T-helper 17 cell (primary cell): ENCODE results near the gene KDM4B. TPM values are rescaled to one million over a fixed set of nuclear protein-coding genes. Genes with fewer than 3 reads are reported as not detected.

Source experiments
- ATAC-seq: fragments of 150-1000 bp; cut with Tn5 transposase; 2 replicates; pipeline ENCODE4 v1.10.0; 2021; ENCODE audit warnings: mild to moderate bottlenecking, moderate library complexity
- DNase-seq, 3 donors: peaks; one replicate each; pipeline versions ENCODE4 v3.0.0 to v3.0.0-alpha.2; 2020 to 2021
- H3K9me3 ChIP-seq: one replicate; pipeline ENCODE4 v1.7.0; 2013; ENCODE audit warnings: low read length, mild to moderate bottlenecking; ENCODE audit not compliant: control insufficient read depth, poor library complexity, severe bottlenecking
- H3K27ac Mint-ChIP-seq: one replicate; pipeline ENCODE4 v1.8.0; 2022; ENCODE audit warnings: mild to moderate bottlenecking, moderate library complexity, mixed read lengths
- H3K27me3 Mint-ChIP-seq: one replicate; pipeline ENCODE4 v1.8.0; 2022; ENCODE audit warnings: mixed read lengths
- H3K36me3 Mint-ChIP-seq: one replicate; pipeline ENCODE4 v1.8.0; 2022; ENCODE audit warnings: low read depth, mixed read lengths
- H3K4me1 Mint-ChIP-seq: one replicate; pipeline ENCODE4 v1.8.0; 2022; ENCODE audit warnings: mild to moderate bottlenecking, mixed read lengths
- H3K4me3 Mint-ChIP-seq: one replicate; pipeline ENCODE4 v1.8.0; 2022; ENCODE audit warnings: mild to moderate bottlenecking, moderate library complexity, mixed read lengths
- total RNA-seq, 4 donors: library from RNA in 2 of 4; stranded (reverse) in 2 of 4; gene quantifications; one replicate each; pipeline ENCODE4 v1.2.3 and lab custom pipeline; 2022 to 2026

The KDM4B gene
- total RNA-seq, 2 donors from 2014 or later = 37.6 to 42.2 TPM

DNA sequence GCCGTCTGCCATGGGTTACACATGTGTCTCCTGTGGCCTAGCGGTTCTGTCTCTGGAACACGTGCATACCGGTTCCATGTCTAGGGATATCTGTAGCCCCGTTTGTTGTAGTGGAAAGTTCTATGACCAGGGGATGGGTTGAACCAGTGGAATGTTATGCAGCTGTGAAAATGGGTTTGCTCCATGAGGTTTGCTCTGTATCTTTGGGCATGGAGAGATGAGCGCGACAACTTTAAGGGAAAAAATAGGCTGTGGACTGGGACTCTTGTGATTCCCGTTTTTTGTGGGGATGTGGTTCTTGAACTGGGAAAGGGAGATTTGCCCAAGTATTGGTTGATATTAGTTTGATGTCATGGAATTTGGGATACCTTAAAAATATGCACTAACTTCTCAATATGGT, 120.4 kb downstream of the KDM4B start:
- no peak overlapping the region for H3K27ac Mint-ChIP-seq
- peaks cover 4% of the 10 kb centered on the region for H3K4me1 Mint-ChIP-seq
- H3K4me3 Mint-ChIP-seq = no peak overlapping the region
- no peak for ATAC-seq
- no peaks in the 10 kb centered on the region for H3K36me3 Mint-ChIP-seq
- no peaks in the 10 kb centered on the region for H3K9me3 ChIP-seq
- no peak for DNase-seq
- no peaks in the 10 kb centered on the region for H3K27me3 Mint-ChIP-seq

DNA sequence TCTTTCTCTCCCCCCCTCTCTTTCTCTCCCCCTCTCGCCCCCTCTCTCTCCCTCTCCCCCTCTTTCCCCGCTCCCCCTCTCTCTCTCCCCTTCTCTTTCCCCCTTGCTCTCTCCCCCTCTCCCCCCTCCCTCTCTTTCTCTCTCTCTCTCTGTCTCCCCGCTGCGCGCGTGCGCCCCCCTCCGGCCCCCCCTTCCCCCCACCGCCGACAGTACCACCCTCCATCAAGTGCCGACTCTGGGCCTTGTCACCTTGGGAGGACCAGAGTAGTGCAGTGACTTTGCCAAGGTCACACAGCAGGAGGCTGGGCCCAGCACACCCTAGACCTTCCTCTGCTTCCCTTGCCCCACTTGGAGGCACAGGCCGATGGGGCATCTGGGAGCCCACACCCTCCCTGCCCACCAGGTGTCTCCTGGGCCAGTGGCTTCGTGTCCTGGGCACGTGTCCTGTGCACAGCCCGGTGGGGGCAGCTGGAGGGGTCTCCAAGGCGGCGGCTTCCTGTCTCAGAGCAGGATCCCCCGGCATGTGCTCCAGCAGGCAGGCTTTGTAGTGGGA, 121.6 kb downstream of the KDM4B start:
- no peak for DNase-seq
- H3K9me3 ChIP-seq = no peaks in the 10 kb centered on the region
- Mint-ChIP-seq H3K4me1 (peaks cover 3% of the 10 kb centered on the region), H3K36me3 (no peaks in the 10 kb centered on the region), H3K27me3 (no peaks in the 10 kb centered on the region), H3K4me3 (no peak overlapping the region), H3K27ac (no peak overlapping the region)
- no peak for ATAC-seq

DNA sequence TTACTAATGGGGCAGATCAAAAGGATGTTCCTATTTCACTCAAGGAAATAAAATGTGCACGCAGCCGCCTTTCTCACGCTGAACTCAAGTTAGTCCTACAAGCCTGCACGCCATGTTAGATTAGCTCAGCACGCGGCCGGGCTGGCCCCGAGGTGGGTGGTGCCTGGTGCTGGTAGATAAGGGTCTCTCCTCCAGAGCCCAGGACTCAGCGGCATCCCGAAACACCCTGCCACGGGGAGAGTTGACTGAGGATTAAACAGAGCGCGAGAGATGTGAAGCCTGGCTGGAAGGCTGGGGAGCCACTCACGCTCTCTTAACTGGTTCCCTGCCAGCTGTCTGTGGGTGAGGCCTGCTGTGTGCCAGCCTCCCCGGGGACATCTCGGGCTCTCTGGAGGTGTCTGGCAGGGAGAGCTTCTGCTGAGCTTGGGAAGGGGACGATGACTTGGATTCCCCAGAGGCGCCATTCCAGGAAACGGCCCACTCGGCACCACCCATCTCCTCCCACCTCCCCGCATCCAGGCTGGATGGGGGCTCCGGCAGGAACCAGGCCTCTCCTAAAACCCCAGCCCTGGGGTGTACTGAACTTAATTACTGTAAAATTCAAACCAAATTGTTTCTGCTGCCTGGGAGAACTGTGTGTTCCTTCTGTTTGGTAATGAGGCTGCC, 122.2 kb downstream of the KDM4B start:
- Mint-ChIP-seq H3K27me3 (no peaks in the 10 kb centered on the region), H3K27ac (no peak overlapping the region), H3K4me1 (peaks cover 3% of the 10 kb centered on the region), H3K36me3 (no peaks in the 10 kb centered on the region), H3K4me3 (no peak overlapping the region)
- no peak for DNase-seq
- H3K9me3 ChIP-seq = no peaks in the 10 kb centered on the region
- no peak for ATAC-seq

DNA sequence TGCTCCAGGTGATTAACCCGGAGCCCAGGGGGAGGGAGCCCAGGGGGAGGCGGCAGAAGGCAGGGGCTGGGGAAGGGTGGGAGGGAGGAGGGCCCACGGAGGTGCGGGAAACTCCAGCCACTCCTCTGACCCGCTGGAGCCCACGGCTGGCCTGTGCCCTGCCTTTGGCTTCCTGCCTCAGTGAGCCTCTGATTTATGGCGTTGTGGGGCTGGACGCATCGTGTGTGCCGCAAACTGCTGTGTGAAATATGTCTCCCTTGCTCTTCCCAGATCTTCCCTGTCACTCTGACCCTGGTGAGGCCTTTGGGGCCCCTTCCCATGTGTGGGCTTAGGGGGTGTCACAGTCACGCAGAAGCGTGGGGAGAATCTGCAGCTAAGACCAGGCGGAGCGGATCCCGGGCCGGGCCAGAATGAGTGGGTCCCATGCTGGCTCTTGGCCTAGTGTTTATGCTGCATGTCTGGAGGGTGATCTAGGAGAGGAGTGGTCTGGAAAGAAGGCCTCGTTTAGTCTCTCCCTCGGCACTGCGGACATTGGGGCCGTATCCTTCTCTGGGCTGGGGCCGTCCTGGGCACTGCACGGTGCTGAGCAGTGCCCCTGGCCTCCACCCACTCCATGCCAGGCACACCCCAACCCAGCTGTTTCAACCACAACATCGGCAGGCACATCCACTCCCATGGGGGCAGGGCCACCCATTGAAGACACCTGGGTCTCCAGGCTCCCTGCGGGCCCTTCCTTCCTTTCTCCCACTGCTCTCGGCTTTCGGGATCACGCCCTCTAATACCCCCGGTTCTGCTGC, 123.0 kb downstream of the KDM4B start:
- no peak overlapping the region for H3K27ac Mint-ChIP-seq
- no peak overlapping the region for H3K4me3 Mint-ChIP-seq
- H3K4me1 Mint-ChIP-seq = peaks cover 3% of the 10 kb centered on the region

DNA sequence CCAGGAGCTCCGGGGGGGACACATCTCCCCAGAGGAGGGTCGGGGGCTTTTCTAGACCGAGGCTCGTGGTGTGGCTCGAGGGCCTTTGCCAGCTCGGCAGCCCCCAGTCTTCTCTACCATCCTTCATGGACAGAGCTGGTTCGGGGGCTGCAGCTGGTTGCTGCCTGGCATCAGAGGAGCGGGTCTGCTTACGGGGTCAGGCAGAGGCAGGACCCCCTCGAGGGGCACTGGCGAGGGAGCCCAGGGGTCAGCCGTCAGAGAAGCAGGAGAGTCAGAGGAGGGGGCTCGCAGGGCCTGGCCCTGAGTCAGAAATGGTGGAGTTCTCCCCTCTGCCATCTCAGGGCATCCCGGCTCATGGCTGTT, 123.5 kb downstream of the KDM4B start:
- Mint-ChIP-seq H3K4me1 (peaks cover 3% of the 10 kb centered on the region), H3K27me3 (no peaks in the 10 kb centered on the region), H3K27ac (no peak overlapping the region), H3K4me3 (no peak overlapping the region), H3K36me3 (peaks cover 2% of the 10 kb centered on the region)
- DNase-seq (no peak), ATAC-seq (no peak)
- no peaks in the 10 kb centered on the region for H3K9me3 ChIP-seq

More for the DNA sequence above, 123.0 kb downstream of the KDM4B start:
- ATAC-seq = no peak
- peaks cover 2% of the 10 kb centered on the region for H3K36me3 Mint-ChIP-seq
- H3K9me3 ChIP-seq = no peaks in the 10 kb centered on the region
- H3K27me3 Mint-ChIP-seq = no peaks in the 10 kb centered on the region
- DNase-seq = no peak

DNA sequence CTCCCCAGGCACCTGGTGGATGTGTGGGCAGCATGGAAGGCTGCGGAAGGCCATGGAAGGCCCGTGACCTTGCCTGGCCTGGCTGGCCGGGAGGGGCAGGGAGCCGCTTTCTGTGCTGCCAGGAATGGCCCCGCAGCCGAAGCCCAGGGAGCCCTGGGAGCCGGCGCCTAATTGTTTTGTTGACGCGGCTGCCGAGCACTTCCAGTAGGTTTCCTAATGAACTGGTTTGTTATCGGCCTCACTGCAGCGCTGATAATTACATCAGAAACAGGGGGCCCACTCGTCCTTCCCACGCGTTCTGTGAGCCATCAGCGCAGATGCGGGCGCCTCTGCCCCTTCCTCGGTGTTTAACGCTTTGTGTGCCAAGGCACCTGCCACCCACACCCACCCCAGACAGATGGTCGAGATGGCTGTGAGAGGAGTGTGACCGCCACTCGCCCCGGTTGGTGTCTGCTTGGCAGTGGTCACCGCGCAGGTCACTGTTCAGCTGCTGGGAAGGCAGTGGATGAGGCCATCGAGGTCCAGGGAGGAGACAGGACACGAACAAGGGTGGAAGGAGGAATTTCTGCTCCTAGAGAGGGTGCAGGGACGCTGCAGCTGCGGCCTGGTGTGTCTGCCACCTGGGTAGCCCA, 124.5 kb downstream of the KDM4B start:
- H3K27me3 Mint-ChIP-seq = no peaks in the 10 kb centered on the region
- H3K4me3 Mint-ChIP-seq = no peak overlapping the region
- no peak overlapping the region for H3K27ac Mint-ChIP-seq
- ATAC-seq = no peak
- no peak for DNase-seq
- H3K9me3 ChIP-seq = no peaks in the 10 kb centered on the region
- peaks cover 3% of the 10 kb centered on the region for H3K4me1 Mint-ChIP-seq
- peaks cover 2% of the 10 kb centered on the region for H3K36me3 Mint-ChIP-seq

DNA sequence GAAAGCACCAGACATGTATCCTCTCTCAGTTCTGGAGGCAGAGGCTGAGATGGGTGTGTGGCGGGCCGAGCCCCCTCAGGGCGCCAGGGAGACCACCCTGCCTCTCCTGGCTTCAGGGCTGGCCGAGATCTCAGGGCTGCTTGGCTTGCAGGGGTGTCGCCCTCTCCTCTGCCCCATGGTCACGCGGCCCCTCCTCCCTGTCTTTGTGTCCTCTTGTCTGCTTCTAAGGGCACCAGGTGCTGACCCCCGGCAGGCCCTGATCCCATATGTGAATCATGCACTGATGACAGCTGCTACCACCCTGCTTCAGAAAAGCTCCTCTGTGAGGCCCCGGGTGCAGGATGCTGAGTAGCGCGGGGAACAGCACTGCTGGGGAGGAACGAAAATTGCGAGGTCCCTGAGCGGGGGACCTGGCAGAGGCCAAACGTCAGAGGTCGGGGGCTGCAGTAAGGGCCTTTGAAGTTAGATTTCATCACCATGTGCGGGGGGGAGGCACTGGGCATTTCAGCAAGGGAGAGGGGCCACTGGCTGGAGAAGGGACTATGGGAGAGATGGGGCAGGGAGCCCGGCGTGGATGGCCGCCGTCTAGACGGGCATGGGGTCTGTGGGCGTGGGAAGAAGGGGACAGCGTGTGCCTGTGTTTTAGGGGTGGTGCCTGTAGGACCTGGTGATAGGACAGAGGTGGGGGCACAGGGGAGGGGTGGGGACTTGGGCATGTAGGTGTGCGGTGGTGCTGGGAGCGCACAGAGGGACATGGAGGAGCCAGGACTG, 125.2 kb downstream of the KDM4B start:
- H3K9me3 ChIP-seq = no peaks in the 10 kb centered on the region
- Mint-ChIP-seq H3K4me1 (peaks cover 3% of the 10 kb centered on the region), H3K36me3 (peaks cover 2% of the 10 kb centered on the region), H3K27me3 (no peaks in the 10 kb centered on the region), H3K27ac (no peak overlapping the region), H3K4me3 (no peak overlapping the region)
- ATAC-seq = no peak
- no peak for DNase-seq

DNA sequence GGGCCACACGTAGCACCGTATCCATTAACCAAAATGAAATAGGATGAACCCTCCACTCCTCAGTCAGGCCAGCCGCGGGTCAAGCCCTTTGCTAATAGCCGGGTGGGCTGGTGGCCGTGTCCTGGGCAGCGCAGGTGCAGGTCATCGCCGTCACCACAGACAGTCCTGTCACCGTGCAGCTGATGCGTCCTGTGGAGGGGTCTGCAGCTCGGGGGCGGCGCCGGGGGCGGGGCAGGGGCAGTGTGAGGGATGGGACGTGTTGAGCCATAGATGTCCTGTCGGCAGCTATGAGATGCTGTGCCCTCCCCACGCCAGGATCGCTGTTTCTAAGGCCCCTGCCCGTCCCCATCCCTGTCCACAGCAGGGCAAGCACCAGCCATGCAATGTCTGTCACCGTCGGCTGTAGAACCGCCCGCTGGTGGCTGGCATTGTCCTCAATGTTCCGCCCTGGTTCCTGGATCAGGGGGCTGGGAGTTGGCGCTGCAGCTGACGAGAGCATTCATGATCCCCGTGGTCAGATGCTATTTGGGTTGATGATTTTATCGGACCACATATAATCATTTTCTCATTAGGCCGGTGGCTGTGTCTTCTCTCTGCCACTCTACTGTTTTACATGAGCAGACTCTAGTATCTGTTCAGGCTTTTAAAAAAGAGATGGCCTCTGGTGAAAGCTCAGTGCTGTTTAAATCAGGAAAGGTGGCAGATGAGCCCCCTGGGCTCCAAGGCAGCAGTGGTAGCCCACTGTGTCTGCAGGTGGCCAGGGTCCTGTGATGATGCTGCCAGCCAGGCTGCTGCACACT, 126.1 kb downstream of the KDM4B start:
- Mint-ChIP-seq H3K27me3 (no peaks in the 10 kb centered on the region), H3K27ac (no peak overlapping the region), H3K36me3 (peaks cover 2% of the 10 kb centered on the region), H3K4me1 (peaks cover 3% of the 10 kb centered on the region), H3K4me3 (no peak overlapping the region)
- no peaks in the 10 kb centered on the region for H3K9me3 ChIP-seq
- DNase-seq (no peak), ATAC-seq (no peak)

DNA sequence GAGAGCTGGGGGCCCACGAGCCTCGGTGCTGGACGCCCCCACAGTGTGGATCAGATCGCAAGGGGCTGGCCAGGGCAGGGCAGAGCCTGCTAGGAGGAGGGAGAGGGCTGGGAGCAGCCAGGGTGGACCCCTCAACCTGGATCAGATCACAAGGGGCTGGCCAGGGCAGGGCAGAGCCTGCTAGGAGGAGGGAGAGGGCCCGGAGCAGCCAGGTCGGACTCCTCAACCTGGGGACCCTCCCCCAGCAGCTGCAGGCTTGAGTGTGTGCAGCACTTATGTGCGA, 126.6 kb downstream of the KDM4B start:
- DNase-seq (no peak), ATAC-seq (no peak)
- H3K9me3 ChIP-seq = no peaks in the 10 kb centered on the region
- Mint-ChIP-seq H3K4me1 (peaks cover 3% of the 10 kb centered on the region), H3K27ac (no peak overlapping the region), H3K36me3 (peaks cover 6% of the 10 kb centered on the region), H3K27me3 (no peaks in the 10 kb centered on the region), H3K4me3 (no peak overlapping the region)

DNA sequence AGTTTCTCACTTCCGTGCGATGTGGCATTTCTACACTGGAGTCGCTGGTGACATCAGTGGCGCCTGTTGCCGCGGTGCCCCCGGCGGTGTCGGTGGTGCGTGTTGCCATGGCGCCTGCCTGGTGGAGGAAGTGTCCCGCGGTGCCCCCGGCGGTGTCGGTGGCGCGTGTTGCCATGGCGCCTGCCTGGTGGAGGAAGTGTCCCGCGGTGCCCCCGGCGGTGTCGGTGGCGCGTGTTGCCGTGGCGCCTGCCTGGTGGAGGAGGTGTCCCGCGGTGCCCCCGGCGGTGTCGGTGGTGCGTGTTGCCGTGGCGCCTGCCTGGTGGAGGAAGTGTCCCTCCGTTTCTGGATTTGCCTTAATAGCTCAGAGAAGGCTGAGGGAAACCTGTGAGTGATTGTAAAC, 127.6 kb downstream of the KDM4B start:
- ATAC-seq (no peak), DNase-seq (no peak)
- Mint-ChIP-seq H3K27ac (no peak overlapping the region), H3K4me1 (peaks cover 5% of the 10 kb centered on the region), H3K27me3 (no peaks in the 10 kb centered on the region), H3K4me3 (no peak overlapping the region), H3K36me3 (peaks cover 6% of the 10 kb centered on the region)
- no peaks in the 10 kb centered on the region for H3K9me3 ChIP-seq

DNA sequence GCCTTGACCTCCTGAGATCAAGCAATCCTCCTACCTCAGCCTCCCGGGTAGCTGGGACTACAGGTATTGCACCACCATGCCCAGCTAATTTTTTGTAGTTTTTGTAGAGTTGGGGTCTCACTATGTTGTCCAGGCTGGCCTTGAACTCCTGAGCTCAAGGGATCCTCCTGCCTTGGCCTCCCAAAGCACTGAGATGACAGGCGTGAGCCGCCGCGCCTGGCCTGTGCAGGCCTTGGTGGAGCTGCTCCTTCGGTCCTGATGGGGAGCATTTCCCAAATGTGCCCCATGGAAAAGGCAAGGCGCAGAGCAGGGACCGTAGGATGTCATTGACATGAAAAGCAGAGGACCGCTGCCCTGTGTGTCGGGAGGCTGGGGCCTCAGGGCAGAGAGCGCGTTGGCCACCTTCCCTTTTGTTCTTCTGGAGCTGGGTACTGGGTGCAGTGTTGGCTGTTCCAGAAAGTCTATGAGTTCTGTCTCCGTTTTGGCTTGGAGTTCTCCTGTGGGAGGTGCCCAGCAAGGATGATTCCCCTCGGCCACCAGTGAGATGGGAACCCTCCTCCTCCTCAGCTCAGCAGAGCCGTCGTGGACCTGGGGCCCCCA, 128.5 kb downstream of the KDM4B start:
- peaks cover 5% of the 10 kb centered on the region for H3K4me1 Mint-ChIP-seq
- no peak overlapping the region for H3K27ac Mint-ChIP-seq
- peaks cover 6% of the 10 kb centered on the region for H3K36me3 Mint-ChIP-seq
- H3K27me3 Mint-ChIP-seq = no peaks in the 10 kb centered on the region
- H3K4me3 Mint-ChIP-seq = no peak overlapping the region
- no peak for DNase-seq
- H3K9me3 ChIP-seq = no peaks in the 10 kb centered on the region
- ATAC-seq = no peak

DNA sequence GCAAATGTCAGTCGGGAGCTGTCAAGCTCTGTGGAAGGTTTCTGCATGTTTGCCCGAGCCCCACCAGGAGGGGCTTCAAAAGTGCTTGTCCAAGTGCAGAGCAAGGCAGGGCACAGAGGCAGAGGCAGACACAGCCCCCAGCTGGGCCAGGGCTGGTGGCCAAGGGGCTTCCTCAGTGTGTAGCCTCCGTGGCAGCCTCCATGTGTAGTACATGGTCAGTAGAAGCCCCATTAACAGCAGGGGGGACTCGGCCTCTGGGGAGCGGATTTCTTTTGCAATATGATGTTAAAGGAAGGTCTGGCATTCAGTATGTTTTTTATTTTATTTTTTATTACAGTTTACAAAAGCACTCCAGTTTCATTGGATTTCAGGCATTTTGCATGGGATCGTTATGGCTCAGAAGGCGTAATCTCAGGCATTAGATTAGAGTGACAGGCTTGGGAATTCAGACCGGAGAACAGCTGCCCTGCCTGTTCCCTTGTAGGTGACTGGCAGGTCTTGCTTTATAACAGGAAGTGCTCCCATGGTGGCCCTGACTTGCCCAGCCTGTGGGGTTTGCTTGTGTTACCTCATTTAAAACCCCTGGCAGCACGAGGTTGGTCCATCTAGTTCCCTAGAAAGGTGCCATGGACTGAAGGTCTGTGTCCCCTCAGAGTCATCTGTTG, 129.2 kb downstream of the KDM4B start:
- no peaks in the 10 kb centered on the region for H3K27me3 Mint-ChIP-seq
- ATAC-seq (no peak), DNase-seq (no peak)
- H3K27ac Mint-ChIP-seq = no peak overlapping the region
- no peak overlapping the region for H3K4me3 Mint-ChIP-seq
- peaks cover 5% of the 10 kb centered on the region for H3K4me1 Mint-ChIP-seq
- H3K36me3 Mint-ChIP-seq = peaks cover 6% of the 10 kb centered on the region
- H3K9me3 ChIP-seq = no peaks in the 10 kb centered on the region
